A549 (cell line): ENCODE measurements around the gene WDR82. TPM values are rescaled to one million over a fixed set of nuclear protein-coding genes. Genes with fewer than 3 reads are reported as not detected.

Source experiments
- ATAC-seq, 2 experiments: fragments of 200-7000 bp in 1 of 2; fragments of >200 bp in 1 of 2; cut with Nextera tagmentation in 1 of 2; cut with Tn5 transposase in 1 of 2; 3 replicates each; pipeline versions ENCODE4 v1.8.0 to v1.9.1; 2018 to 2020; ENCODE audit warnings: mild to moderate bottlenecking in 1 of 2, moderate library complexity in 1 of 2
- CTCF ChIA-PET: fragments of 300-600 bp; sonication (Branson Sonifier 250); formaldehyde crosslinking; extraction: SDS; loops from one replicate; lab custom pipeline; 2021; ENCODE audit warnings: antibody characterized with exemption, inconsistent platforms; lab: Yijun Ruan, JAX
- POLR2A ChIA-PET: fragments of 350-600 bp; formaldehyde crosslinking; extraction: SDS; loops from one replicate; lab custom pipeline; 2021; ENCODE audit warnings: antibody characterized with exemption, inconsistent platforms; lab: Yijun Ruan, JAX
- DNase-seq, 2 experiments: peaks; one replicate each; pipeline versions ENCODE4 v3.0.0 to v3.0.0-alpha.2; 2011 to 2016; ENCODE audit warnings: low read depth in 1 of 2, low spot score in 1 of 2
- FAIRE-seq: peaks from 2 replicates; lab custom pipeline; 2011; peaks lifted over from hg19 to GRCh38; lab: Jason Lieb, UNC
- H3K27ac ChIP-seq, 2 experiments: fragments of >200 bp; sonication (Bioruptor Twin); formaldehyde crosslinking; 3 replicates each; pipeline ENCODE4 v1.5.1; 2016 to 2017
- H3K4me1 ChIP-seq: fragments of >200 bp; sonication (Bioruptor Twin); formaldehyde crosslinking; 3 replicates; pipeline ENCODE4 v1.6.1; 2016
- H3K4me2 ChIP-seq: fragments of >200 bp; sonication (Bioruptor Twin); formaldehyde crosslinking; 3 replicates; pipeline ENCODE4 v1.6.1; 2016
- H3K4me3 ChIP-seq: fragments of >200 bp; sonication (Bioruptor Twin); formaldehyde crosslinking; 3 replicates; pipeline ENCODE4 v1.5.1; 2016
- H3K9me3 ChIP-seq: fragments of >200 bp; sonication (Bioruptor Twin); formaldehyde crosslinking; 3 replicates; pipeline ENCODE4 v1.6.1; 2016
- ATOH8 ChIP-seq: fragments of 250-450 bp; sonication (Bioruptor Pico); IDR thresholded peaks from 2 replicates; pipeline ENCODE4 v1.5.0; 2020; ENCODE audit warnings: low read depth, mild to moderate bottlenecking, moderate library complexity
- BHLHE40 ChIP-seq: IDR thresholded peaks from 2 replicates; pipeline ENCODE4 v1.6.1; 2012; ENCODE audit warnings: low read depth, low read length, inconsistent platforms
- E2F6 ChIP-seq: IDR thresholded peaks from 2 replicates; pipeline ENCODE4 v1.6.1; 2012; ENCODE audit warnings: low read depth, borderline replicate concordance
- EHMT2 ChIP-seq: fragments of 200-600 bp; sonication (generic); IDR thresholded peaks from 2 replicates; pipeline ENCODE4 v1.6.1; 2016; ENCODE audit warnings: antibody characterized with exemption, low read depth, mild to moderate bottlenecking, moderate library complexity
- ESRRA ChIP-seq: fragments of 150-350 bp; IDR thresholded peaks from 2 replicates; pipeline ENCODE4 v1.6.1; 2014; ENCODE audit warnings: mild to moderate bottlenecking, low read length, borderline replicate concordance
- FOSL2 ChIP-seq, 2 experiments: fragments of 450-650 bp in 1 of 2; fragments of >200 bp in 1 of 2; sonication (Bioruptor Twin) in 1 of 2; formaldehyde crosslinking; IDR thresholded peaks; 2 replicates each; pipeline versions ENCODE4 v1.5.0 to v1.6.1; 2016 to 2020; ENCODE audit warnings: mild to moderate bottlenecking in 1 of 2, moderate library complexity in 1 of 2
- HOXB5 ChIP-seq: fragments of 250-450 bp; sonication (Bioruptor Pico); IDR thresholded peaks from 2 replicates; pipeline ENCODE4 v1.5.0; 2020; ENCODE audit warnings: mild to moderate bottlenecking, moderate library complexity
- JUN ChIP-seq, 2 experiments: fragments of >200 bp; sonication (Bioruptor Twin); formaldehyde crosslinking; IDR thresholded peaks; 2 replicates in 1 of 2; 3 replicates in 1 of 2; pipeline ENCODE4 v1.6.1; 2016 to 2017
- JUNB ChIP-seq: fragments of >200 bp; sonication (Bioruptor Twin); formaldehyde crosslinking; IDR thresholded peaks from 2 replicates; pipeline ENCODE4 v1.6.1; 2016
- KDM1A ChIP-seq: fragments of 200-600 bp; sonication (generic); IDR thresholded peaks from 2 replicates; pipeline ENCODE4 v1.6.1; 2016; ENCODE audit warnings: low read depth, mild to moderate bottlenecking
- NPAS2 ChIP-seq: fragments of 250-450 bp; sonication (Bioruptor Pico); IDR thresholded peaks from 2 replicates; pipeline ENCODE4 v1.8.0; 2022; ENCODE audit warnings: mild to moderate bottlenecking, moderate library complexity, borderline replicate concordance
- NR3C1 ChIP-seq: fragments of >200 bp; sonication (Bioruptor Twin); formaldehyde crosslinking; IDR thresholded peaks from 3 replicates; pipeline ENCODE4 v1.6.1; 2017
- POLR2A ChIP-seq: IDR thresholded peaks from 2 replicates; pipeline ENCODE4 v1.6.1; 2012; ENCODE audit warnings: mild to moderate bottlenecking, low read length
- RARB ChIP-seq: fragments of 250-450 bp; sonication (Bioruptor Pico); IDR thresholded peaks from 2 replicates; pipeline ENCODE4 v1.8.0; 2021; ENCODE audit warnings: mild to moderate bottlenecking, moderate library complexity
- SREBF2 ChIP-seq: fragments of 450-650 bp; IDR thresholded peaks from 2 replicates; pipeline ENCODE4 v1.6.1; 2014; ENCODE audit warnings: mild to moderate bottlenecking, moderate library complexity
- ZNF302 ChIP-seq: fragments of 250-450 bp; sonication (Bioruptor Pico); IDR thresholded peaks from 2 replicates; pipeline ENCODE4 v1.9.0; 2021; ENCODE audit warnings: inconsistent platforms, mild to moderate bottlenecking, moderate library complexity
- WGBS: methylation state at CpG from one replicate; pipeline ENCODE4 v1.1.6; 2017; ENCODE audit errors: missing lambda C conversion rate; 5-methylcytosine and 5-hydroxymethylcytosine counted together
- polyA plus RNA-seq, 4 experiments: library from polyadenylated mRNA; depleted of rRNA in 3 of 4; stranded (reverse); fragments of >200 nt; fragmentation: RNase III in 1 of 4; extraction: RNeasy Plus Mini Kit Qiagen cat#74134 plus additional on column Dnase treatment in 1 of 4; gene quantifications; 2 replicates in 3 of 4; 3 replicates in 1 of 4; pipeline ENCODE4 v1.2.3, GENCODE V29; 2011 to 2017
- TF ChIP-seq, protein P1 (sequence below): fragments of 150-350 bp; IDR thresholded peaks from 2 replicates; pipeline ENCODE4 v1.6.1; 2014; ENCODE audit warnings: low read depth, mild to moderate bottlenecking, low read length
- TF ChIP-seq, protein P2 (sequence below): fragments of >200 bp; sonication (Bioruptor Twin); formaldehyde crosslinking; IDR thresholded peaks from 3 replicates; pipeline ENCODE4 v1.5.1; 2016
- TF ChIP-seq, protein P3 (sequence below): IDR thresholded peaks from 2 replicates; pipeline ENCODE4 v1.6.1; 2012

WDR82 gene
- polyA plus RNA-seq, 2 of the 4 experiments (the other 2 are of a cell fraction), result 50.6 to 52.7 TPM

- Histone ChIP-seq H3K27ac (no peak overlapping the region), H3K4me3 (no peak overlapping the region), H3K4me2 (no peak overlapping the region), H3K9me3 (no peaks in the 10 kb centered on the region), H3K4me1 (0 out of 3 replicates have a peak, but pooled peaks cover 5% of the 10 kb centered on the region)
- TF ChIP-seq KDM1A, result no peak
- TF ChIP-seq, protein P1, sequence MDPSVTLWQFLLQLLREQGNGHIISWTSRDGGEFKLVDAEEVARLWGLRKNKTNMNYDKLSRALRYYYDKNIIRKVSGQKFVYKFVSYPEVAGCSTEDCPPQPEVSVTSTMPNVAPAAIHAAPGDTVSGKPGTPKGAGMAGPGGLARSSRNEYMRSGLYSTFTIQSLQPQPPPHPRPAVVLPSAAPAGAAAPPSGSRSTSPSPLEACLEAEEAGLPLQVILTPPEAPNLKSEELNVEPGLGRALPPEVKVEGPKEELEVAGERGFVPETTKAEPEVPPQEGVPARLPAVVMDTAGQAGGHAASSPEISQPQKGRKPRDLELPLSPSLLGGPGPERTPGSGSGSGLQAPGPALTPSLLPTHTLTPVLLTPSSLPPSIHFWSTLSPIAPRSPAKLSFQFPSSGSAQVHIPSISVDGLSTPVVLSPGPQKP, result no peak
- no peak for TF ChIP-seq NR3C1
- no peak for TF ChIP-seq ESRRA
- TF ChIP-seq SREBF2, result no peak
- TF ChIP-seq FOSL2 (IDR thresholded peaks at IDR 0.05), result no peak
- no peak for TF ChIP-seq FOSL2 (CRISPR knock-in tag; IDR thresholded peaks at IDR 0.05)
- no peak for TF ChIP-seq JUN (IDR thresholded peaks at IDR 0.05)
- no peak for TF ChIP-seq HOXB5 (CRISPR knock-in tag)
- TF ChIP-seq ATOH8 (CRISPR knock-in tag), result no peak
- no peak for TF ChIP-seq BHLHE40
- no peak for TF ChIP-seq E2F6
- TF ChIP-seq RARB (CRISPR knock-in tag), result no peak
- ChIA-PET CTCF (no interaction called here), POLR2A (no interaction called here)
- WGBS, result 71% methylated on average over 3 of the region's 3 CpGs
- FAIRE-seq (no peak), DNase-seq (no peak), ATAC-seq (no peak)
Measured at GRCh38 chr3:52269776-52270175, 8.7 kb downstream of the WDR82 start.

DNA sequence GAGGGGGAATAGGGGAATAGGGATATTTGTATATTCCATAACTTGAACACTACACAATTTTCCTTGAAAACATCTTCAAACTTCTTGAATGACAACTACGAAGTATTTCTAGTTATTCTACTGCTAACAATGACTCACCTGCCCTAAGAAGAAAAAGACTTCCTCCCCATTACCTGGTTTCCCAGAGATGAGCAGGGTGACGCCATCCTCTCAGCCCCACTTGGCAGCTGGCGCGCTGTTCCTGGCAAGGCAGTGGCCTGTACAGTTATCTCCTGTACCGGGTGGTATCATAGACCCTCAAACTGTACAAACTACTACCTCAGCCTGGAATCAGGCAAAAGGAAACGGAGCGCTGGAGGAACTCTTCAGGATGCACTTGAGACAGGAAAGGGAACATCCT lies 10.4 kb downstream of the WDR82 start:
- POLR2A ChIA-PET, result no interaction called here
- CTCF ChIA-PET, result interaction anchor here (1.0 to 1.1 kb wide), 2 partner anchors 20 to 34 kb away, joined by 3 read pairs; no protein-coding TSS in a partner anchor
- ATAC-seq (no peak), DNase-seq (no peak), FAIRE-seq (no peak)
- TF ChIP-seq E2F6, result no peak
- no peak for TF ChIP-seq EHMT2
- no peak for TF ChIP-seq JUNB
- no peak for TF ChIP-seq ZNF302 (CRISPR knock-in tag)
- TF ChIP-seq, protein P2, sequence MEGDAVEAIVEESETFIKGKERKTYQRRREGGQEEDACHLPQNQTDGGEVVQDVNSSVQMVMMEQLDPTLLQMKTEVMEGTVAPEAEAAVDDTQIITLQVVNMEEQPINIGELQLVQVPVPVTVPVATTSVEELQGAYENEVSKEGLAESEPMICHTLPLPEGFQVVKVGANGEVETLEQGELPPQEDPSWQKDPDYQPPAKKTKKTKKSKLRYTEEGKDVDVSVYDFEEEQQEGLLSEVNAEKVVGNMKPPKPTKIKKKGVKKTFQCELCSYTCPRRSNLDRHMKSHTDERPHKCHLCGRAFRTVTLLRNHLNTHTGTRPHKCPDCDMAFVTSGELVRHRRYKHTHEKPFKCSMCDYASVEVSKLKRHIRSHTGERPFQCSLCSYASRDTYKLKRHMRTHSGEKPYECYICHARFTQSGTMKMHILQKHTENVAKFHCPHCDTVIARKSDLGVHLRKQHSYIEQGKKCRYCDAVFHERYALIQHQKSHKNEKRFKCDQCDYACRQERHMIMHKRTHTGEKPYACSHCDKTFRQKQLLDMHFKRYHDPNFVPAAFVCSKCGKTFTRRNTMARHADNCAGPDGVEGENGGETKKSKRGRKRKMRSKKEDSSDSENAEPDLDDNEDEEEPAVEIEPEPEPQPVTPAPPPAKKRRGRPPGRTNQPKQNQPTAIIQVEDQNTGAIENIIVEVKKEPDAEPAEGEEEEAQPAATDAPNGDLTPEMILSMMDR, result no peak
- no peak for TF ChIP-seq NPAS2
- TF ChIP-seq, protein P3, sequence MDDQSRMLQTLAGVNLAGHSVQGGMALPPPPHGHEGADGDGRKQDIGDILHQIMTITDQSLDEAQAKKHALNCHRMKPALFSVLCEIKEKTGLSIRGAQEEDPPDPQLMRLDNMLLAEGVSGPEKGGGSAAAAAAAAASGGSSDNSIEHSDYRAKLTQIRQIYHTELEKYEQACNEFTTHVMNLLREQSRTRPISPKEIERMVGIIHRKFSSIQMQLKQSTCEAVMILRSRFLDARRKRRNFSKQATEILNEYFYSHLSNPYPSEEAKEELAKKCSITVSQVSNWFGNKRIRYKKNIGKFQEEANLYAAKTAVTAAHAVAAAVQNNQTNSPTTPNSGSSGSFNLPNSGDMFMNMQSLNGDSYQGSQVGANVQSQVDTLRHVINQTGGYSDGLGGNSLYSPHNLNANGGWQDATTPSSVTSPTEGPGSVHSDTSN, result no peak
- TF ChIP-seq POLR2A, result no peak
- 91% methylated on average over 7 of the region's 7 CpGs for WGBS
- Histone ChIP-seq H3K4me1 (0 out of 3 replicates have a peak, but pooled peaks cover 5% of the 10 kb centered on the region), H3K4me3 (no peak overlapping the region), H3K27ac (no peak overlapping the region), H3K9me3 (no peaks in the 10 kb centered on the region), H3K4me2 (no peak overlapping the region)
